Neutrophil (primary cell): ENCODE measurements around the gene B3GLCT.

Experiments used
- H3K27ac ChIP-seq: fragments of 200-600 bp; sonication (generic); 2 replicates; pipeline ENCODE4 v1.5.1; 2016; ENCODE audit warnings: mild to moderate bottlenecking, moderate library complexity
- H3K27me3 ChIP-seq: fragments of 200-600 bp; sonication (generic); 2 replicates; pipeline ENCODE4 v1.6.0; 2016; ENCODE audit warnings: mild to moderate bottlenecking
- H3K36me3 ChIP-seq: fragments of 200-600 bp; sonication (generic); 2 replicates; pipeline ENCODE4 v1.5.1; 2017
- H3K4me1 ChIP-seq, 2 experiments: fragments of 200-600 bp in 1 of 2; sonication (generic) in 1 of 2; 1 replicate in 1 of 2; 2 replicates in 1 of 2; pipeline versions ENCODE4 v1.5.1 to v1.6.1; 2013 to 2016; ENCODE audit warnings: low read depth in 1 of 2, low read length in 1 of 2, mild to moderate bottlenecking in 1 of 2, moderate library complexity in 1 of 2; ENCODE audit not compliant: control insufficient read depth in 1 of 2, insufficient read depth in 1 of 2
- H3K4me3 ChIP-seq, 2 experiments: fragments of 200-600 bp in 1 of 2; sonication (generic) in 1 of 2; 1 replicate in 1 of 2; 2 replicates in 1 of 2; pipeline ENCODE4 v1.5.1; 2013 to 2016; ENCODE audit warnings: low read depth in 1 of 2, low read length in 1 of 2, mild to moderate bottlenecking in 1 of 2, moderate library complexity in 1 of 2
- H3K9me3 ChIP-seq: fragments of 200-600 bp; sonication (generic); 2 replicates; pipeline ENCODE4 v1.5.1; 2016
- TF ChIP-seq, protein P1 (sequence below): fragments of 200-600 bp; sonication (generic); IDR thresholded peaks from 2 replicates; pipeline ENCODE4 v1.5.1; 2016; ENCODE audit warnings: antibody characterized with exemption

B3GLCT gene

GRCh38 chr13:31350560-31350959 is 150.8 kb downstream of the B3GLCT start:
- Histone ChIP-seq H3K27me3 (peaks cover 37% of the 10 kb centered on the region), H3K4me1 (no peaks in the 10 kb centered on the region), H3K4me3 (no peak overlapping the region), H3K27ac (no peak overlapping the region), H3K9me3 (no peaks in the 10 kb centered on the region), H3K36me3 (no peaks in the 10 kb centered on the region)
- TF ChIP-seq, protein P1, sequence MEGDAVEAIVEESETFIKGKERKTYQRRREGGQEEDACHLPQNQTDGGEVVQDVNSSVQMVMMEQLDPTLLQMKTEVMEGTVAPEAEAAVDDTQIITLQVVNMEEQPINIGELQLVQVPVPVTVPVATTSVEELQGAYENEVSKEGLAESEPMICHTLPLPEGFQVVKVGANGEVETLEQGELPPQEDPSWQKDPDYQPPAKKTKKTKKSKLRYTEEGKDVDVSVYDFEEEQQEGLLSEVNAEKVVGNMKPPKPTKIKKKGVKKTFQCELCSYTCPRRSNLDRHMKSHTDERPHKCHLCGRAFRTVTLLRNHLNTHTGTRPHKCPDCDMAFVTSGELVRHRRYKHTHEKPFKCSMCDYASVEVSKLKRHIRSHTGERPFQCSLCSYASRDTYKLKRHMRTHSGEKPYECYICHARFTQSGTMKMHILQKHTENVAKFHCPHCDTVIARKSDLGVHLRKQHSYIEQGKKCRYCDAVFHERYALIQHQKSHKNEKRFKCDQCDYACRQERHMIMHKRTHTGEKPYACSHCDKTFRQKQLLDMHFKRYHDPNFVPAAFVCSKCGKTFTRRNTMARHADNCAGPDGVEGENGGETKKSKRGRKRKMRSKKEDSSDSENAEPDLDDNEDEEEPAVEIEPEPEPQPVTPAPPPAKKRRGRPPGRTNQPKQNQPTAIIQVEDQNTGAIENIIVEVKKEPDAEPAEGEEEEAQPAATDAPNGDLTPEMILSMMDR: no peak

GRCh38 chr13:31351376-31351775 is 151.6 kb downstream of the B3GLCT start:
- Histone ChIP-seq H3K9me3 (no peaks in the 10 kb centered on the region), H3K4me1 (no peaks in the 10 kb centered on the region), H3K4me3 (no peak overlapping the region), H3K27ac (no peak overlapping the region), H3K36me3 (no peaks in the 10 kb centered on the region), H3K27me3 (peaks cover 37% of the 10 kb centered on the region)
- TF ChIP-seq, protein P1: no peak

- no peak overlapping the region for H3K27ac ChIP-seq
- no peak overlapping the region for H3K4me3 ChIP-seq
- H3K27me3 ChIP-seq: peaks cover 37% of the 10 kb centered on the region
- TF ChIP-seq, protein P1: no peak
- no peaks in the 10 kb centered on the region for H3K36me3 ChIP-seq
- no peaks in the 10 kb centered on the region for H3K4me1 ChIP-seq
- H3K9me3 ChIP-seq: no peaks in the 10 kb centered on the region
These were observed 152.7 kb downstream of the B3GLCT start for GRCh38 chr13:31352467-31352866.

GRCh38 chr13:31355001-31355400 is 155.2 kb downstream of the B3GLCT start:
- TF ChIP-seq, protein P1: no peak
- no peaks in the 10 kb centered on the region for H3K9me3 ChIP-seq
- no peak overlapping the region for H3K27ac ChIP-seq
- no peaks in the 10 kb centered on the region for H3K36me3 ChIP-seq
- H3K4me1 ChIP-seq: no peaks in the 10 kb centered on the region
- no peak overlapping the region for H3K4me3 ChIP-seq
- H3K27me3 ChIP-seq: peaks cover 37% of the 10 kb centered on the region

DNA sequence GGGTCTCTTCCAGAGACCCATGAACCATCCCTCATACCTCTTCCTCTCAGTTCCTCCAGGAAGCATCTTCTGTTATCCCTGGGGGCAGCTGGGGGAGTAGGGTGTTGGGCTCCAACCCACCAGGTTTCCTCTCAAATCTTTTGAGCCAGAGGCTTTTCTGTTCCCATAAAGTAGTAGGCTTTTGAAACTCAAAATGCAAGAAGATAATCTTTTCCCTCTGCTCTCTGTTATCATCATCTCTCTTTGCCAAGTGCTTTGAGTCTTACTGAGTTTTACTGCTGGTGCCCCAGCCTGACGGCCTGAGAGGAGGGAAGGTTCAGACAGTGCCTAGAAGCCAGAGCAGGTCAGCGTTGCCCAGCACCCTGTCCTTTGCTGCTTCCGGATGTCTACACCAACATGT is 157.2 kb downstream of the B3GLCT start:
- H3K4me1 ChIP-seq: no peaks in the 10 kb centered on the region
- no peaks in the 10 kb centered on the region for H3K36me3 ChIP-seq
- no peaks in the 10 kb centered on the region for H3K9me3 ChIP-seq
- H3K27ac ChIP-seq: no peak overlapping the region
- no peak overlapping the region for H3K4me3 ChIP-seq
- H3K27me3 ChIP-seq: peaks cover 17% of the 10 kb centered on the region
- TF ChIP-seq, protein P1: no peak

- peaks cover 12% of the 10 kb centered on the region for H3K27me3 ChIP-seq
- H3K4me1 ChIP-seq: no peaks in the 10 kb centered on the region
- H3K27ac ChIP-seq: no peak overlapping the region
- TF ChIP-seq, protein P1: no peak
- H3K9me3 ChIP-seq: no peaks in the 10 kb centered on the region
- H3K36me3 ChIP-seq: no peaks in the 10 kb centered on the region
- H3K4me3 ChIP-seq: no peak overlapping the region
These were observed 157.8 kb downstream of the B3GLCT start for GRCh38 chr13:31357581-31357980.
